GM18951 (cell line): ENCODE results near the gene LY86.

Source experiments
- POLR2A ChIP-seq: IDR thresholded peaks from 4 replicates; pipeline ENCODE4 v1.6.1; 2011; ENCODE audit warnings: mild to moderate bottlenecking; ENCODE audit not compliant: insufficient read length, insufficient read depth; ENCODE audit errors: extremely low read depth
- in situ Hi-C: fragments of 300-500 bp; cut with MboI; formaldehyde crosslinking; loops from one replicate; pipeline ENCODE4 v1.12.0; 2022; ENCODE audit warnings: low sequenced_read_pairs, mixed read lengths, inconsistent platforms; ENCODE audit not compliant: unreplicated experiment

LY86 gene

DNA sequence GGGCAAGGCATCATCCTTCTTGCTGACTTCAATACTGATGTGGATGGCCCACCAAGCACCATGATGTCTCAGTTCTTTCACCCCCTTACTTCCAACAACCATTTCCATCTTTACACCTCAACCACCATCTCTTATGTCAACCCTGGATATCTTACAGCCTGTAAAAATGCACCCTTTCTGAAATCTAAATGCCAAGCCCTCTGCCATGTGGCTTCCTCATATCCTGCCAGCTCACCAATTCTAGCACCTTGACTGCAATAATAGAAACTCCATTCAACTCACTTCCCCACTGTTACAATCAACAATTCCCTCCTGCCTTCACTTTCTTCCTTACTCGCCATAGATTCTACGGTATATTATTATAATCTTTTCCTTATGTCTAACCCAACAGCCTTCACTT is 57.9 kb downstream of the LY86 start:
- TF ChIP-seq POLR2A: no peak
- in situ Hi-C loops: no loop called here

DNA sequence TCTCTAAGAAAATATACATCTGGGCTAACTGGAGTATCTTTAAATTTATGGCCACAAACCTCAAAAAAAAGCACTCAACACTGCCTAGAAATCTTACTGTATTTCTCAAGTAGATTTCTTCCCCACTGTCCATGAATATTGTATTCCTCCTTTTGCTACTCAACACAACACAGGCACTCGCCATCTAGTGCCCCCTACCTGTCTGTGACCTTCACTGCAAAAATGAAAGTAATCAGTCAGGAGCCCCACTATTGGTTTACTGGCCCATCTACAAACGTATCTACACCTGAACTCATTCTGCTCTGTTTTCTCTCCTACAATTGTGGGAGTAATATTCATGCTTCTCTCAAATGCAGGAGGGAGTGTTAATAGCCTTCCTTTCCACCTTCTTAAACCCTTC is 58.3 kb downstream of the LY86 start:
- no peak for TF ChIP-seq POLR2A

DNA sequence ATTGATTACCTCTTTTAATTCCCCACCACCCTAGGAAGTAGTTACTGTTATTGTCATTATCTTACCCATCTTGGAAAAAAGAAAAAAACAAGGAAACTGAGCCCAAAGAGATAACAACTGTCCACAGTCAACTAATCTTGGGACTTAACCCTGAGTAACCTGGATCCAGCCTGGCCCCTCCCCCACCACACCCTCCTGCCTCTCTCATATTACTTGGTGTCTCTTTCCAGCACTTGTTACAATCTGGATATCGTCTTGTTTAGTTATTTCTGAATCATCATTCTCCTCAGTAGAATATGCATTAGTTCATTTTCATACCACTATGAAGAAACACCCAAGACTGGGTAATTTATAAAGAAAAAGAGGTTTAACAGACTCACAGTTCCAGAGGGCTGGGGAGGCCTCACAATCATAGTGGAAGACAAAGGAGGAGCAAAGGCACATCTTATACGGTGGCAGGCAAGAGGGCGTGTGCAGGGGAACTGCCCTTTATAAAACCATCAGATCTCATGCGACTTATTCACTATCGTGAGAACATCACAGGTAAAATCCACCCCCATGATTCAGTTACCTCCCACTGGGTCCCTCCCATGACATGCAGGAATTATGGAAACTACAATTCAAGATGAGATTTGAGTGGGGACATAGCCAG is 60.3 kb downstream of the LY86 start:
- TF ChIP-seq POLR2A: no peak
- in situ Hi-C loops: no loop called here

More for the DNA sequence above, 58.3 kb downstream of the LY86 start:
- in situ Hi-C loops: no loop called here

DNA sequence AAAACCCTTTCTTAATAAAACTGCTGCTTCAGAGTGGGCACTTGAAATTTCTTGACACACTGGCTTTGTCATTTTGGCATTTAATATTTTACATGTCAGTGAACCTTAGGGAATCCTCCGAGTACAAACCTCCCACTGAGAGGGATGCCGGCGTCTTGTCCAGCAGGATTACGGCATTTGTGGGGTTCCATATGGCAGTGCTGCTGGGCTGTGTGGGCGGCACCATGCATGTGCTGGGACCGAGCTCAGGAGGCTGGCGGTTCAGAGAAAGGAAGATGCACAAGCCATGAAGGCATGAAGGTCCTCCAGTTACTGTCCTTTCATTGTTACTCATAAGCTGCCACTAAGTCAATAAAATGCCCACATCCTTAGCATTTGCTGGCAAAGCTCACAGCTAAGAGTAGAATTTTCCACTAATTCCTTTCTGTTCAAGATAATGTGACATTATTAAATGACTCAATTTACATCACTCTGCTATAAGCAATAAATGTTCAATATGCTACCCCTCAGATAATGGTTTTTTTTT is 61.4 kb downstream of the LY86 start:
- no peak for TF ChIP-seq POLR2A
- in situ Hi-C loops: no loop called here

DNA sequence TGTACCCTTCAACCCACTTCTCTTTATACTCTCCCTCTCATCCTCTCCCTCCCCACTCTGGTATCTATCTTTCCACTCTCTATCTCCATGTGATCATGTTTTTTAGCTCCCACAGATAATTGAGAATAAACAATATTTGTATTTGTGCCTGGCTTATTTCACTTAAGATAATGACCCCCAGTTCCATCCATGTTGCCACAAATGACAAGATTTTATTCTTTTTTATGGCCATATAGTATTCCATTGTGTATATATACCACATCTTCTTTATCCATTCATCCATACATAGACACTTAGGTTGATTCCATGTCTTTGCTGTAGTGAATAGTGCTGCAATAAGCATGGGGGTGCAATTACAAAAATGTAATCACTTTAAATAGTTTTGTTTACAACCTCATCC is 62.3 kb downstream of the LY86 start:
- TF ChIP-seq POLR2A: no peak
- in situ Hi-C loops: no loop called here

DNA sequence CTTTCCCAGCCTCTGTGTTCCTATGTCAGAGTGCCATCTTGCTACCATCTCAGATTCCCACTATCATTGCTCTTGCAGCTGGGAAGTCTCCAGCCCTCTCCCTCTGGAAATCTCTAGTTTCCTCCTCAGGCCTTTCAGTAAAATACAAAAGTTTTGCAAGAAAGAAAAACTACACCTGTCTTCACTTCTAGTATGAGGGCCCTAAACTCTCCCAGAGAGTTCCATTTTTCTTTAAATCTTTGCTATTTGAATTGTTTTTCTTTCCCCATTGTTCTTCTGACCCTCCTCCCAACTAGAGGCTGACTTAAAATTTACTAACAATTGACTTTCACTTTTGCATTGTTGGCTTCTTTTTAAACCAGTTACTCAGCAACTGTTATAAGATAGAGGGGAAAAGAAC is 62.8 kb downstream of the LY86 start:
- TF ChIP-seq POLR2A: no peak
- in situ Hi-C loops: no loop called here

DNA sequence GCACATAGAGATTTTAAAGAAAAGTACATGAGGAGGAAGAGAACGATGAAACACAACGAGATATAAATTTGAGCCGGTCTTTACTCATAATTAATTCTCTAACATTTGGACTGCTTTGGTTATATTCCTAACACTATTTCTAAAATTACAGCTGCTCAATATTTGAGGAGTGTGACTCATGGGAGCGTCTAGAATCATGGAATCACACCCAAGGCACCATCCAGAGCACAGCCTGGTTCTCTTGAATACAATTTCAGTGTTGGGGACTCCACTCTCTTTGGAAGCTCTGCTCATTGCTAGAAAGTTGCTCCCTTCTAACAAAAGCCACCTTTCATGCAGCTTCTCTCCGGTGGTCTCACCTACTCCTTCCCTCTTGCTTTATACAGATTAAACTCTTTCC is 64.4 kb downstream of the LY86 start:
- no peak for TF ChIP-seq POLR2A
- in situ Hi-C loops: no loop called here

DNA sequence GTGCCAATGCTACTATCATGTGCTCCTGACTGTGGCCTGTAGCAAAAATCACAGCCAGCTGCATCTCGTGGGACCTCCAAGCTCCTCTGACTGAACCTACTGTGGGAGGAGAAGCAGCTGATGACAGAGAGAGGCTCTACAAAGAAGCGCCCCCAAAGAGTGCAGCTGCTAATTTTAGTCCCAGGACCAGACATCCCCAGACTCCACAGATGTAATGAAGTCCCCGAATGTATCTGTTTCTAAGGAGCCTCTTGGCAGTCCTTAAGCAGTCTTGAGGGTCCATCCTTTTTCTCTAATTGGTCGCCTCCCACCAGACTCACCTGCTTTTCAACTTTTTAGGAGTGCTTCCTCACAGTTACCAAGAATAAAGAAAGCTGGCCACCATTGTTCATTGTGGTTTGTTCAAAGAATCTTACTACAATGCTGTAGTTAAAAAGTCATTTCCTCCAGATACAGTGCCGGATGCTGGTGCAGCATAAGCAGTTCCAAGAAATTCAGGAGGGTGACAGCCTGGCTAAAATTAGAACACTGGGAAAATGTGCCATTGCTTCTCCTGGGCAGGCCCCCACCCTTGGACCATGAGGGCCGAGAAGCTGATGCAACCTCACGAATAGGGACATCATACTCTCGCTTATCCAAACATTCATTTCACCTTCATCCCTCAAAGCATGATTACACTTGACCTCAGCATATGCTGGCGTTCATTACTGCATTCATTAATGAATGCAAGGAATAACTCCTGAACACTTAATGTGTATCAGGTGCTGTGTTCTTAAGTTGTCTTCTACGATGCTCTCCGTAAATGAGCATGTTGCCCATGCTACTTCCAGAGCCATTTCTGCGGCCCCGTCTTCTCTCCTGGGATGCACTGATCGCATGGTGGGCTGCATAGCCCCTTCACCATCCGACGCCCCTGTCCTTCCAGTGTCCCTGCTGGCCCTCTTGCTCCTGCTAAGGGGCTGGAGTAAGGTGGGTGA is 66.4 kb downstream of the LY86 start:
- no peak for TF ChIP-seq POLR2A
- in situ Hi-C loops: no loop called here

DNA sequence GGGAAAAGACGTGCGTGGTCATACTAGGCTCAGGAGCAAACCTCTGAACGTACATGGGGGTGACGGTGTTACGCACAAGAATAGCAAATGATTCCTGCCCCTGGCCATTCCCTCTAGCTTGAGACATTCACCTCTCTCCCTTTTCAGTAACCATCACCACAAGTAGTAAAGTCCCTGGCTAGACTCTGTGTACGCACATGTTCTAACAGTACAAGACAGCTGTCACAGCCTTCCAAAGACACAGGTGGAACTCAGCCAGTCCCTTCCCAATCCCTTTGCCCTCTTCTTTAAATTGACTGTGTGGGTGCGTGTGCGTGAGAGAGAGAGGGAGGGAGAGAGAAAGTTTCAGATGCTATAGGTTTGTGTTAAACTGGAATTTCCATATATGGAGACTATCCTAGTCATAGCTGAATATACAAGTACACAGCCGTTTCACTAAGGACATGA is 67.3 kb downstream of the LY86 start:
- no peak for TF ChIP-seq POLR2A
- in situ Hi-C loops: no loop called here

DNA sequence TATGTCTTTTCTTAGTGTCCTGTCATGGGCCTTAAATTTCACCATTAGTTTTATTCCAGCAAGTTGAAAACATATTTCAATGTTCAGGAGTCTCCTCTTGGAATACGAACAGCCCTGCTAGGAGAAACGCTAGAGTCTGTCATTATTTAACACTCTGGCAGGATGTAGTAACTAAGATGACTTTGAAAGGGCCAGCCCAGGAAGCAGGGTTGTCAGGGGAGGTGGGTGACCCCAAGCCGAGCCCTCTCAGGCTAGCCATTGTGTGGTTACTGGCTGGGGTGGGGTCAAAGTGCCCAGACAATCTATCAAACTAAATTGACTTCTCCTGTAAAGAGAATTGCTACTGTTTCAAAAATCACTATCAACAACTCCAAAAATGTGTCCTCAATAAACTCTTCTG is 67.8 kb downstream of the LY86 start:
- TF ChIP-seq POLR2A: no peak
- in situ Hi-C loops: no loop called here

DNA sequence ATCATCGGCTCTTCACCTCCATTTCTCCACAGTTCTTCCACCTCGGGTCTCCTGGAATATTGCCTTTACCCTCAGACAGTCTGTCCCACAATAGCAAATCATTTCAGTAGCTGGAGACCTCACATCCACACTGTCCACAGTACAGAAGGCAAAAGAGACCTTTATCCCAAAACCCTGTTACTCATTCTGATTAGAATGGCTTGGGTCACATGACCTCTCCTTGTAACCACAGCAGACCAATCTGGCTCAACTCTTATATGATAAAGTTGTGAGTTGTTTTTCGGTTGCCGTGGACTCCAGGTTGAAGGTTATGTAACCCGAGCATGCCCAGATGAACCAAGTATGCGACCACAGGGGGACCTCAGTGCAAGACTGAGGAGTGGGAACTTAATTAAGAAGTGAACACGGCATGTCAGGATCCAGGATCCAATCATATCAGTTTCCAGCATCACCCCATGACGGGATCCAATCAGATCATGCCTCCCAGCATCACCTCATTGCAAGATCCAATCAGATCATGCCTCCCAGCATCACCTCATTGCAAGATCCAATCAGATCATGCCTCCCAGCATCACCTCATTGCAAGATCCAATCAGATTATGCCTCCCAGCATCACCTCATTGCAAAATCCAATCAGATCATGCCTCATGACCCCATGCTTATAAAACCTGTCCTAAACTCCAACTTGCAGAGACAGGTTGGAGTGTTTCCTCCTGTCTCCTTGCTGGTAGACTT is 68.7 kb downstream of the LY86 start:
- in situ Hi-C loops: no loop called here
- no peak for TF ChIP-seq POLR2A

DNA sequence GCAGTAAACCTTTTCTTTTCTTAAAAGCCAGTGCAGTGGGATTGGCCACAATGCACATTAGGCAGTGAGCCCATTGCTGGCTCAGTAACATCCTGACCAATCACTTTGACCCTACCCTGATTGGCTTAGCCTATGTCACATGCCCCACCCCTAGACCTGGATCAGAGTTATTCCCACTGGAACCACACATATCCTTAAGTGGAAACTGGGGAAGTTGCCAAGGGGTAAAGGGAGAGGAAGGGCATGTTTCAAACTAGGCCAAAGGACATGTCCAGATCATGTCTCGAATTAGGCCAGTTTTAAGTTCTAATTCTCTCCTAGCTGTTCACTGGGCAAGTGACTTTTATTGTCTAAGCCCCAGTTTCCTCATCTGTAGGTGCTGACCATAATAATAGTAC is 69.3 kb downstream of the LY86 start:
- no peak for TF ChIP-seq POLR2A
- in situ Hi-C loops: no loop called here

DNA sequence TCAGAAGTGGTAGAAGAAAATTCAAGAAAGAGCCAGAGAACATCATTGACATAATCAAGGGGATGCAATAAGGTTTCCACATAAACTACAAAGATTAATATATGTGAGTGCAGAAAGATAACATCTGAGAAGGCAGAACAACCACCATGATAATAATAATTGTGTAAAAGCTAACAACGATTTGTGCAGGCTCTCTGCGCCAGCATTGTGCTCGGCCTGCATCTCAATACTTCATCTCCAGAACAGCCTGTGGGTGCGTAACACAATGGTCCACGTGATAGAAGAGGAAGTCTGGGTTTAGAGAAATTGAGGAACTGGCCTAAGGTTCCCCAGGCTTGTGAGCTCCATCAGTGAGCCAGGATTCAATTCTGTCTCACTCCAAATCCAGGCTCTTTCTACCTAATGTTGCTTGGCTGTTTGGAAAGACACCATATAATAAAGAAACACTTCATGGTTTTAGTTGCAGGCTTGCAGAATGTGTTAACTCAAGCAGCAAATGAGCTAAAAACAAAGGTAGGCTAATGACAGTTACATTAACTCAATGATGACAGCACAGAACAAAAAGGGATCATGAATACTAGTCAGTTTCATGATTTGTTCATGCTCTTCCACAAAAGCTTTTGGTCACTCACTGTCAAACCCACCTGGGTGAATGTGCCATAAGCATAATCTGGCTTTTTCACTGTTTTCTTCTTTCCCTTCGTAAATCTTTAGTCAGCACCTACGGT is 71.2 kb downstream of the LY86 start:
- in situ Hi-C loops: no loop called here
- no peak for TF ChIP-seq POLR2A
